ENCODE data around the gene CTNNA2.

GRCh38 chr2:80473069-80473468 lies 960.2 kb downstream of the CTNNA2 start:
- TF ChIP-seq CTCF (IDR thresholded peaks at IDR 0.05) (no peak), ZFX (IDR thresholded peaks at IDR 0.05; ENCODE audit: borderline replicate concordance) (no peak)

Data from 22Rv1 (cell line).